GM19397 (cell line): ENCODE measurements around the gene IFI30.
"Not testable (repeated sequence)": the region's sequence is repeated elsewhere in the genome, so short reads cannot be mapped to it uniquely, and the experiment has no call there.

ENCODE experiments used
- ATAC-seq: cut with Tn5 transposase; IDR thresholded peaks from one replicate; pipeline ENCODE4 v1.9.1; 2021; ENCODE audit warnings: mild to moderate bottlenecking, moderate library complexity; ENCODE audit not compliant: unreplicated experiment

IFI30 gene

GRCh38 chr19:18152442-18152816 lies 21.2 kb upstream of the IFI30 start:
- peak; percentile 69 for ATAC-seq

- peak; percentile 66 for ATAC-seq
Observed at GRCh38 chr19:18152817-18153555, 20.6 kb upstream of the IFI30 start, which contains the start of gene PIK3R2. TSS of gene PIK3R2 (plus strand) at chr19:18153163. CDS start at chr19:18155880, 2,717 bp downstream.

GRCh38 chr19:18153556-18154134 lies 20.0 kb upstream of the IFI30 start:
- ATAC-seq = no peak

- ATAC-seq = no peak
Observed at GRCh38 chr19:18155095-18156087, 18.2 kb upstream of the IFI30 start.

DNA sequence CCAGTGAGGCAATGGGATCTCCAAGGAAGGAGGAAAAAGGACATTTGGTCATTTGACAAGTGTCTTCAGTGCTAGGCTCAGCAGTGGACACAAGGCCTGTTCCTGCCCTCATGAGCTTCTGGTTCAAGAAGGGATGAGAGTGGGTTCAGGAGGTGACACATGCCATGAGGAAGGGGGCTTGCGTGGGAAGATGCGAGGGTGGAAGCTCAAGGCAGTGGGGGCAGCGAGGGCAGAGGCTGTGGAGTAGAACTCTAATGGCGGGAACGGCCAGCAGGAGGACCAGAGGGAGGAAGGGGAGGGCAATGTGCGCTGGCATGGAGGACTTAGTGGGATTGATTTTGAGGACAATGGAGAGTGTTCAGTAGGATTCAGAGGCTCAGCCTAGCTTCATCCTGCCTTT lies 17.3 kb upstream of the IFI30 start:
- no peak for ATAC-seq

DNA sequence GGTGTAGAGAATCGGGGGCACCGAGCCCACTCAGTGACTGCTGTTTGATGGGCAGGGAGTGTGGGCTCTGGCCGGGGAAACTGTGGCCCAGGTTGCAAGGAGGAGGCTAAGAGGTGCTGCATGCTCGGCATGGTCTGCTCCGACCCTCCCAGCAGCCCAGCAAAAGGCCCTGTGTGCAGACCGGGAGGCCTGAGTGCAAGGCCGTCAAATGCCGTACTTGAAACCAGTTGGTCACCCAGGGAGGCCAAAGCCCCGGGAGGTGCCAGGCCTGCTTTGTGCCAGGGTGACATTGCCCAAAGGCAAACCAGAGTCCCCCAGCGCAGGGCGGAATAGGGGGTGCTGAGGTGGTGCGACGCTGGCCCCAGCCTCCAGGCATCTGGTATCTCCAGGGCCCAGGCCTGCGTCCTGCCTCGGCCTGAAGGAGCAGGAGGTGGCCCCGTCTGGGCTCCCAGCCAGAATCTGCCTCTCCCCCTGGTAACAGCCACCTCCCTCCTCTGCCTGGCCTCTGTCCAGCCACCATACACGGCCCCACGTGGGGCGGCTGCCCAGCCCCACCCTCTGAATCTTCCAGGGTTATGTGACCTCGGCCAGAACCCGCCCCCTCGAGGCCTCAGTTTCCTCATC lies 16.7 kb upstream of the IFI30 start:
- ATAC-seq = no peak

GRCh38 chr19:18157465-18158063 lies 16.0 kb upstream of the IFI30 start:
- ATAC-seq = no peak

- no peak for ATAC-seq
Observed at GRCh38 chr19:18158467-18158866, 15.1 kb upstream of the IFI30 start.

- not testable (repeated sequence) for ATAC-seq
Observed at GRCh38 chr19:18159059-18159616, 14.5 kb upstream of the IFI30 start.

DNA sequence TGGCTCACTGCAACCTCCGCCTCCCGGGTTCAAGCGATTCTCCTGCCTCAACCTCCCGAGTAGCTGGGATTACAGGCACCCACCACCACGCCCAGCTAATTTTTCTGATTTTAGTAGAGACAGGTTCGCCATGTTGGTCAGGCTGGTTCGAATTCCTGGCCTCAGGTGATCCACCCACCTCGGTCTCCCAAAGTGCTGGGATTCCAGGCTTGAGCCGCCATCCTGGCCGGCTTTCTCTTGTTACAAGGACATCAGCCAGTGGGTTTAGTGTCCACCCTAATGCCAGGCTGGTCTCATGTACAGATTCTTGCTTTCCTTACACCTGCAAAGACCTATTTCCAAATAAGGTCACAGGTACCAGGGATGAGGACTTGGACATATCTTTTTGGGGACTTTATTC lies 13.8 kb upstream of the IFI30 start:
- ATAC-seq = no peak

GRCh38 chr19:18160493-18160970 lies 13.1 kb upstream of the IFI30 start:
- no peak for ATAC-seq

GRCh38 chr19:18160971-18161635 lies 12.5 kb upstream of the IFI30 start:
- peak; percentile 77 for ATAC-seq

DNA sequence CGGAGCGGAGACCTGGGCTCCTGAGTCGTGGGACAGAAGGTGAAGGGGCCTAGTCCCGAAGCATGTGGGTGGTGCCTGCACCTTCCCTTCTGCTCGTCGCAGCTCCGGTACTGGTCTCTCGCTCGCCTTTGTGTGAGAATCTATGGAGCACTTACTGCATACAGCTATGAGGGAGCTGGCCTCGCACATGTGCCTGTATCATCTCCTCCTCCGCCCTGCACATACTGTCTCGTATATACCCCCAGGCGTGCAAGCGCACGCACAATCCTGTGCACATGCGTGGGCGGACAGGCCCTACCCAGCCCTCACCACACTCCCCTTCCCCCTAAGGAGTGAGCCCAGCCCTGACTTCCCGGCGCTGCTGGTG lies 12.0 kb upstream of the IFI30 start:
- ATAC-seq = no peak

- no peak for ATAC-seq
Observed at GRCh38 chr19:18164072-18164471, 9.5 kb upstream of the IFI30 start.

GRCh38 chr19:18165794-18166544 lies 7.6 kb upstream of the IFI30 start:
- ATAC-seq = no peak

- no peak for ATAC-seq
Observed at GRCh38 chr19:18167011-18167410, 6.6 kb upstream of the IFI30 start.

DNA sequence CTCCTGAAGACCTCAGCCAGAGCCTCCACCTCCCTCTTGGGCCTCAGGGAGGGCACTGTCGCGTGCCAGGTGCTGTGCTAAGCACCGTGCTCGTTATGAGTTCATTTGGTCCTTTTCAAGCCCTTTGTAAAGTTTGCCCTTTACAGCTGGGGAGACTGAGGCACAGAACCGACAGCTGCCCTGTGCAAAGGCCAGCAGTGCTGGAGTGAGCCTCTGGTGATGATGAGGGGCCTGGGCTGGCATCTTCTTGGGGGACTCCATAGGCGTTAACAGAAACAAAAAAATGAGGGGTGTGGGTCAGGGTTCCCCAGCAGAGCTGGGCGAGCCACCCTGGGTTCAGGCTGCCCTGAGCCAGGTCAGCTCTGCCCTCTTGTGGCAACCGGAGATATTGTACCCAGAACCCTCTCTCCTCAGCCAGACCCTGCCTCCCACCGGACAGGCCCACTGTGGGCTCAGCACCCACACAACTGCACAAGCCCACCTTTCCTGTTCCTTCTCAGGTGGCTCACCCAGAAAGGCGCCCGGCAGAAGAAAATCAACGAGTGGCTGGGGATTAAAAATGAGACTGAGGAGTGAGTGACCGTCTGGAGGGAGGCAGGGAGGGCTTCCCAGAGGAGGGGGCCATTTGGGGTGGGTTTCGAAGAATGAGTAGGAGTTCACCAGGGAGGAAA lies 5.5 kb upstream of the IFI30 start:
- no peak for ATAC-seq

- no peak for ATAC-seq
Observed at GRCh38 chr19:18168673-18169381, 4.8 kb upstream of the IFI30 start.
